Measurements from ENCODE around the gene PROCA1.

- TF ChIP-seq, protein P1, sequence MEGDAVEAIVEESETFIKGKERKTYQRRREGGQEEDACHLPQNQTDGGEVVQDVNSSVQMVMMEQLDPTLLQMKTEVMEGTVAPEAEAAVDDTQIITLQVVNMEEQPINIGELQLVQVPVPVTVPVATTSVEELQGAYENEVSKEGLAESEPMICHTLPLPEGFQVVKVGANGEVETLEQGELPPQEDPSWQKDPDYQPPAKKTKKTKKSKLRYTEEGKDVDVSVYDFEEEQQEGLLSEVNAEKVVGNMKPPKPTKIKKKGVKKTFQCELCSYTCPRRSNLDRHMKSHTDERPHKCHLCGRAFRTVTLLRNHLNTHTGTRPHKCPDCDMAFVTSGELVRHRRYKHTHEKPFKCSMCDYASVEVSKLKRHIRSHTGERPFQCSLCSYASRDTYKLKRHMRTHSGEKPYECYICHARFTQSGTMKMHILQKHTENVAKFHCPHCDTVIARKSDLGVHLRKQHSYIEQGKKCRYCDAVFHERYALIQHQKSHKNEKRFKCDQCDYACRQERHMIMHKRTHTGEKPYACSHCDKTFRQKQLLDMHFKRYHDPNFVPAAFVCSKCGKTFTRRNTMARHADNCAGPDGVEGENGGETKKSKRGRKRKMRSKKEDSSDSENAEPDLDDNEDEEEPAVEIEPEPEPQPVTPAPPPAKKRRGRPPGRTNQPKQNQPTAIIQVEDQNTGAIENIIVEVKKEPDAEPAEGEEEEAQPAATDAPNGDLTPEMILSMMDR (IDR thresholded peaks at IDR 0.05): no peak
- TF ChIP-seq POLR2A (IDR thresholded peaks at IDR 0.05): no peak
Measured at GRCh38 chr17:28682655-28683054, 29.0 kb downstream of the PROCA1 start.

Data from ovary (tissue), 3 donors.